HG03520 (cell line): ENCODE measurements around the gene MYORG.
A peak's percentile ranks its signal among the peaks of the same experiment; 100 is the strongest.

Source experiments
- ATAC-seq: cut with Tn5 transposase; IDR thresholded peaks from one replicate; pipeline ENCODE4 v1.9.1; 2021; ENCODE audit warnings: mild to moderate bottlenecking, moderate library complexity; ENCODE audit not compliant: unreplicated experiment

The MYORG gene

GRCh38 chr9:34335376-34335775 lies 41.3 kb downstream of the MYORG start:
- ATAC-seq, result no peak

GRCh38 chr9:34334916-34335315 lies 41.8 kb downstream of the MYORG start:
- no peak for ATAC-seq

- ATAC-seq, result no peak
Observed at GRCh38 chr9:34334337-34334824, 42.3 kb downstream of the MYORG start.

GRCh38 chr9:34333836-34334235 lies 42.9 kb downstream of the MYORG start:
- no peak for ATAC-seq

GRCh38 chr9:34332076-34332964 lies 44.4 kb downstream of the MYORG start:
- no peak for ATAC-seq

GRCh38 chr9:34331196-34331595 lies 45.5 kb downstream of the MYORG start:
- no peak for ATAC-seq

- ATAC-seq, result peak; percentile 93
Observed at GRCh38 chr9:34328987-34329832, 47.5 kb downstream of the MYORG start, which contains the start of the genes KIF24 and NUDT2. TSS of gene KIF24 (minus strand) at chr9:34329268. CDS start at chr9:34311346, 17,922 bp downstream. TSS of gene NUDT2 (plus strand) at chr9:34329569. CDS start at chr9:34339040, 9,471 bp downstream.

- no peak for ATAC-seq
Observed at GRCh38 chr9:34328500-34328986, 48.2 kb downstream of the MYORG start.

GRCh38 chr9:34326690-34327089 lies 50.0 kb downstream of the MYORG start:
- no peak for ATAC-seq

- ATAC-seq, result no peak
Observed at GRCh38 chr9:34322899-34323591, 53.7 kb downstream of the MYORG start.

- ATAC-seq, result no peak
Observed at GRCh38 chr9:34321451-34321850, 55.2 kb downstream of the MYORG start.

- ATAC-seq, result no peak
Observed at GRCh38 chr9:34318163-34318790, 58.4 kb downstream of the MYORG start.

GRCh38 chr9:34317436-34317835 lies 59.3 kb downstream of the MYORG start:
- ATAC-seq, result no peak
